Raji (cell line): Measurements from ENCODE around the gene SAMD3.

ENCODE experiments used
- POLR2A ChIP-seq: IDR thresholded peaks from 2 replicates; pipeline ENCODE4 v1.6.1; 2011; ENCODE audit warnings: low read depth, low read length, control low read depth; ENCODE audit not compliant: insufficient read depth

SAMD3 gene

GRCh38 chr6:130222775-130223174, at the start of gene SAMD3:
SAMD3 (minus strand) TSS chr6:130222951; CDS start chr6:130215273, 7,678 bp downstream.
- no peak for TF ChIP-seq POLR2A

DNA sequence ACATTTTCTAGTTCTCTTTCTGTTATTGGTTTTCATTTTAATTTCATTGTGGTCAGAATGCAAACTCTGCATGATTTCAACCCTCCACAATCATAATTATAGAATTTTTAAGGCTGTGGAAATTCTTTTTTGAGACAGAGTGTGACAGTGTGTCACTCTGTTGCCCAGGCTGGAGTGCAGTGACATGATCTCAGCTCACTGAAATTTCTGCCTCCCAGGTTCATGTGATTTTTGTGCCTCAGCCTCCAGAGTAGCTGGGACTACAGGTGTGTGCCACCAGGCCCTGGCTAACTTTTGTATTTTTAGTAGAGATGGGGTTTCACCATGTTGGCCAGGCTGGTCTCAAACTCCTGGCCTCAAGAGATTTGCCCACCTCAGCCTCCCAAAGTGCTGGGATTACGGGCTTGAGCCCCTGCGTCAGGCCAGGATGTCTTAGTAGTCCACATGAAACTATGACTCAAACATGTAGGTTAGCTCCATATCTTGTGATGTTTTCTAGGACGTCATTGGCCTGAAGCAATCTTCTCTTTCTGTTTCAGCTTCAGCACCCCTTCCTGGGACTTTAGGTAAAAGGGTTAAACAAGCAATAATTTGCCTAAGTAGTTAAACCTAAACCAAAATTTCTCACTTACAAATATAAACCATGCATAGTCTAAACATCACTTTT, 47.4 kb upstream of the SAMD3 start:
- no peak for TF ChIP-seq POLR2A

DNA sequence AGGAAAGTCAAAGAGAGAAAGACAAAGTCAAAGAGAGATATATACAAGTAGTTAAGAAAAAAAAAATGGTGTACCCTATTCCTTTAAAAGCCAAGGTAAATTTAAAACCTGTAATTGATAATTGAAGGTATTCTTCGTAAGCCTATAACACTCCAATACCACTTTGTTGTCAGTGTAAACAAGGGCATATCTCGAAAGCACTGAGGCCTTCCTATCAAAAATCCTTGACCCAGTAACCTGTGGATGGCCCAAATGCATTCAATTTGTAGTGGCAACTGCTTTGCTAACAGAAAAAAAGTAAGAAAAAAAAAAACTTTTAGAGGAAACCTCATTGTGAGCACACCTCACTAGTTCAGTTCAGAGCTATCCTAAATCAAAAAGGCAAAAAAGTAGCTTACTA, 39.3 kb upstream of the SAMD3 start:
- TF ChIP-seq POLR2A: no peak

GRCh38 chr6:130259557-130259956, 36.8 kb upstream of the SAMD3 start:
- TF ChIP-seq POLR2A: no peak

DNA sequence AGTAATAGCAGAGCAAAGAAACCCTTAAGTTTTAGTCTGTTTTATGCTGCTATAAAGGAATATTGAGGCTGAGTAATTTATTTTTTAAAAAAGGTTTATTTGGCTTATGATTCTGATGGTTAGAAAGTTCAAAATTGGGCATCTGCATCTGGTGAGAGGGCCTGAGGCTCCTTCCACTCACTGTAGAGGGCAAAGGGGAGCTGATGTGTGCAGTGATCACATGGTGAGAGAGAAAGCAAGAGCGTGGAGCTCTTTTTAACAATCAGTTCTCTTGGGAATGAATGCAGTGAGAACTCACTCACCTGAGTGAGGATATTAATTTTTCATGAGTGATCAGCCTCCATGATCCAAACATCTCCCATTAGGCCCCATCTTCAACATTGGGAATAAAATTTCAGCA, 36.4 kb upstream of the SAMD3 start:
- TF ChIP-seq POLR2A: no peak

DNA sequence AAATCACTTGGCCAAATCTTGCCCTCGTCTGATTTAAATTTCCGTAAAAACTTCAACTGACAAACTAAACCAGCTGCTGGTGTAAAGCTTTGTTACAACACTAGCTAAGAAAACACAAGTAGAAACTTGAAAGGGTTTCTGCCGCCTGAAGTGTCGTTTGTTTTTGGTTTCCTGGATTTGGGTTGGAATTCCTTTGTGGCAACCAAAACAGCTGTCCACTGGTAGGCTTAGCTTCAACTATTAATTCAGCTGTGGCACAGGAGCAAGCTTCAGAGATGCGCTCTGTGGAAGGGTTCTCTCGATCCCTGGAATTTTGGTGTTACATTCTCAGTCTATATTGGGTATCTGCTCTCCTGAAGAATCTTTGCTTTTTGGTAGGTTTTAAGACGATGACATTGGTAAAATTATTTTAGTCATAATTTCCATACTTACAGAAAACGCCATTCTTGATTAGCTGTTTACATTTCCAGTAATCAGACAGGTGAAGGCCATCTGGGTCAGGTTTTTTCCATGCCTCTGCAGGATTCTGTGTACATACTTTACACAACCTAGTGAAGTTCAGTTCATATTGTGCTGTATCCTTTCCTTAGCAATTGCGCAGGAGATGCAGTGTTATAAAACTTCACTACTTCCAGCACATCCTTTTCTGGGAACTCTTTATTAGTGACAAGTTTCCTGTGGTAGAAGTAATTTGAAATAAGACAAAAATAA, 29.9 kb upstream of the SAMD3 start:
- TF ChIP-seq POLR2A: no peak

GRCh38 chr6:130245267-130245666, 22.5 kb upstream of the SAMD3 start:
- no peak for TF ChIP-seq POLR2A

DNA sequence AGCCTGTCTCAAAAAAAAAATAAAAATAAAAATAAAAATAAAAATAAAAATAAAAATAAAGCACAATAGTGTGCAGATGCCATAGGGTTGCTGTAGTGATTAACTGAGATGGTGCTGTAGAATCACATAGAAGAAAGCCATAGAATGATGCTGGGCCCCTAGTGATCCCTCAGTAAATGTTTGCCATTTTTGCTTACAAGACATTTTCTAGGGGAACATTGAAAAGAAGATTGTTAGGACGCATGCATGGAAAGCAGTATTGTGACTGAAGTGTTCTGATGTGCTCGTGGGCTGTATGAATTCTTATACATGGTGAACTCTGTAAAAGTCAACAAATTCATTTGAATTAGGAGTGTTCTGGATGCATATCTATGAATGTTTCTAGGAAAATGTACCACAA, 22.0 kb upstream of the SAMD3 start:
- TF ChIP-seq POLR2A: no peak

GRCh38 chr6:130240232-130240631, 17.5 kb upstream of the SAMD3 start:
- TF ChIP-seq POLR2A: no peak

GRCh38 chr6:130239755-130240154, 17.0 kb upstream of the SAMD3 start:
- TF ChIP-seq POLR2A: no peak

DNA sequence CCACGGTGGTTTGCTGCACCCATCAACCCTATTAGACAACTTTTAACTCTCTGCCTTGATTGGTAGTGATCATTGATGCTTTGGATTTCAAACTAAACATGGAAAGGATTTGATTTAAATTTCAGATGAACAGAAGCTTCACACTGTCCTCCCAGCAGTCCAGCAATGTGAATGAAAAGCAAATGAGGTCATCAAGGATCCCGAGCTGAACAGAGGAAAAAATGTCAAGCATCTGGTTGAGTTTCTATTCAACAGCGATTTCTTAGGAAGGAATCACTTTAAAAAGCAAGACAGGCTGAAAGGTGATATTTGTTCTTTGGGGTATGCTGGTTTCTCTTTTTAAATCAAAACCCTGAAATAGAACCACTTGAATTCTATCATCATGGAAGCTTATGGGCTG, 10.6 kb upstream of the SAMD3 start:
- no peak for TF ChIP-seq POLR2A

GRCh38 chr6:130229645-130230044, 6.9 kb upstream of the SAMD3 start:
- no peak for TF ChIP-seq POLR2A

- no peak for TF ChIP-seq POLR2A
Measured at GRCh38 chr6:130223508-130223907, 757 bp upstream of the SAMD3 start.

DNA sequence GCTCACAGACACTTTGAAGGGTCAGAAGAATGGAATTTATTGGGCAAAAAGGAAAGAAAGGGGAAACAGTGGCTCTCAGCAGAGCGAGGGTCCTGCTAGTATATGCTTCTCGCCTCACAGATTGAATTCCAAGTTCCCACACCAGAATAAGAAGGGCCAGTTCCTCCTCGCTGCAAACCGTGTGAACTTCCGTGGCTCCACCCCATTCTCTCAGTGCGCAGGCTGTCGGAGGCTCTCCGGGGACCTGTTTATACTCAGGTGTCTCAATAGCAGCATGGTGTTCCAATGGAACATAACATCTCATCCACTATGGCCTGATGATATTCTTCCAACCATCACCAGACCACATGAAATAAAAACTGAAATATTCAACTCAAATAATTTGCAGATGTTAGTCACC, 4.6 kb downstream of the SAMD3 start:
- no peak for TF ChIP-seq POLR2A

- TF ChIP-seq POLR2A: no peak
Measured at GRCh38 chr6:130216620-130217019, 6.1 kb downstream of the SAMD3 start.

DNA sequence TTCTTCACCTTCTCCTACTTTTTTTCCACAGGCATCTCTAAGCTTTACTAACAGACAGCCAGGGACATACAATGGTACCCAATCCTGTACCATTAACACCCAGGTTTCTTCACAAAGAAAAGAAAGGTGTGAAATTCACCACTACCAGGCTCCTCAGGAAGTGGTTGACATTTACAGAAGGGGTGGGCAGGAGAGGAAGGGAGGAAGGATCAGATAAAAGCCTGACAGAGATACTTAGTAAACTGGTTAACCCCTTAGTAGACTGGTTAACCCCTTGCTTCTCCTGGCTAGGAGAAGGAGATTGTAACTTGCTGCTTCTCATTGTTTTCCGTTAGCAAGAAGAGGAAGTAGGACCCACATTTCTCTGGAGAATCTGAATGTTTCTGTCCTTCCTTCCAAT, 7.2 kb downstream of the SAMD3 start:
- TF ChIP-seq POLR2A: no peak
